ENCODE data around the gene NUP214.

GRCh38 chr9:131188976-131189375 is 63.6 kb downstream of the NUP214 start:
- TF ChIP-seq SIN3A (conservative IDR thresholded peaks at IDR 0.05 in 1 of 2, IDR thresholded peaks at IDR 0.05 in 1 of 2; ENCODE audit: low read depth in 1 of 2, low read length in 2 of 2) = no peak
- no peak for TF ChIP-seq CTCF (IDR thresholded peaks at IDR 0.05; ENCODE audit: control extremely low read depth in 1 of 3, insufficient read depth in 1 of 3, low read depth in 1 of 3, low read length in 3 of 3)

Data from H1 (cell line).